ENCODE results near the gene DNAJC30.

Gene DNAJC30

GRCh38 chr7:73645643-73646174 lies 37.5 kb downstream of the DNAJC30 start:
- in situ Hi-C loops (cut with HindIII; ENCODE audit: low sequenced_read_pairs) = no loop called here
- H3K4me3 ChIP-seq (ENCODE audit: low read depth, low read length) = no peak overlapping the region
- no peak for TF ChIP-seq CTCF (IDR thresholded peaks at IDR 0.05; ENCODE audit: low read depth, low read length)
- DNase-seq (ENCODE audit: low read depth, low spot score) = no peak

- no peak for TF ChIP-seq CTCF (IDR thresholded peaks at IDR 0.05; ENCODE audit: low read depth, low read length)
- DNase-seq (ENCODE audit: low read depth, low spot score) = no peak
- in situ Hi-C loops (cut with HindIII; ENCODE audit: low sequenced_read_pairs) = no loop called here
Measured at GRCh38 chr7:73644688-73645286, 38.5 kb downstream of the DNAJC30 start.

GRCh38 chr7:73642834-73643233 lies 40.4 kb downstream of the DNAJC30 start:
- TF ChIP-seq CTCF (IDR thresholded peaks at IDR 0.05; ENCODE audit: low read depth, low read length) = no peak
- in situ Hi-C loops (cut with HindIII; ENCODE audit: low sequenced_read_pairs) = no loop called here
- H3K4me3 ChIP-seq (ENCODE audit: low read depth, low read length) = no peak overlapping the region
- peak; percentile 12 for DNase-seq (ENCODE audit: low read depth, low spot score)

More at GRCh38 chr7:73644688-73645286, 38.5 kb downstream of the DNAJC30 start:
- no peak overlapping the region for H3K4me3 ChIP-seq (ENCODE audit: low read depth, low read length)

GRCh38 chr7:73638911-73639310 lies 44.3 kb downstream of the DNAJC30 start:
- no peak for TF ChIP-seq CTCF (IDR thresholded peaks at IDR 0.05; ENCODE audit: low read depth, low read length)
- H3K4me3 ChIP-seq (ENCODE audit: low read depth, low read length) = no peak overlapping the region
- DNase-seq (ENCODE audit: low read depth, low spot score) = no peak
- in situ Hi-C loops (cut with HindIII; ENCODE audit: low sequenced_read_pairs) = no loop called here

- in situ Hi-C loops (cut with HindIII; ENCODE audit: low sequenced_read_pairs) = no loop called here
- H3K4me3 ChIP-seq (ENCODE audit: low read depth, low read length) = no peak overlapping the region
- DNase-seq (ENCODE audit: low read depth, low spot score) = no peak
- TF ChIP-seq CTCF (IDR thresholded peaks at IDR 0.05; ENCODE audit: low read depth, low read length) = no peak
Measured at GRCh38 chr7:73635428-73636200, 47.6 kb downstream of the DNAJC30 start.

GRCh38 chr7:73633844-73634243 lies 49.4 kb downstream of the DNAJC30 start:
- in situ Hi-C loops (cut with HindIII; ENCODE audit: low sequenced_read_pairs) = no loop called here
- H3K4me3 ChIP-seq (ENCODE audit: low read depth, low read length) = no peak overlapping the region

More at GRCh38 chr7:73633844-73634243, 49.4 kb downstream of the DNAJC30 start:
- no peak for DNase-seq (ENCODE audit: low read depth, low spot score)
- no peak for TF ChIP-seq CTCF (IDR thresholded peaks at IDR 0.05; ENCODE audit: low read depth, low read length)
